ENCODE data around the gene FAM50A. TPM values are rescaled to one million over a fixed set of nuclear protein-coding genes. Genes with fewer than 3 reads are reported as not detected.

FAM50A gene
- total and polyA plus RNA-seq, 2 donors (not counting 1 experiment from before 2014, with no cell fraction given), result 80.1 to 117 TPM

DNA sequence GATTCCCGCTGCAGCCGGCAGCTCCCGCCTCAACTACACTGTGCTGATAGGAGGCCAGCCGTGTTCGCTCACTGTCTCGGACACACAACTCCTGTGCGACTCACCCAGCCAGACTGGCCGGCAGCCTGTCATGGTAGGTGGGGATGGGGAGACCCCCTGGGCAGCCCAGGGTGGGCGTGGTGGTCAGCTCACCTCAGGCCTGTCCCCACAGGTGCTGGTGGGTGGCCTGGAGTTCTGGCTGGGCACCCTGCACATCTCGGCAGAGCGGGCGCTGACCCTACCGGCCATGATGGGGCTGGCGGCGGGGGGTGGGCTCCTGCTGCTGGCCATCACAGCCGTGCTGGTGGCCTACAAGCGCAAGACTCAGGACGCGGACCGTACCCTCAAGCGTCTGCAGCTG is 23.6 kb downstream of the FAM50A start:
- H3K4me2 ChIP-seq (ENCODE audit: extremely low read depth, insufficient read depth, low read length), result no peak overlapping the region
- no peak overlapping the region for H3K4me3 ChIP-seq (replicated peaks in 1 of 4; ENCODE audit: control extremely low read depth in 1 of 4, insufficient read depth in 1 of 4, low read depth in 3 of 4, low read length in 4 of 4)
- peaks cover 2% of the 10 kb centered on the region for H3K79me2 ChIP-seq (ENCODE audit: control insufficient read depth, insufficient read depth, low read length)
- H2AFZ ChIP-seq (ENCODE audit: low read length), result no peak overlapping the region
- H3K9ac ChIP-seq (ENCODE audit: insufficient read depth, low read length), result no peak overlapping the region
- no peak overlapping the region for H3K27ac ChIP-seq (ENCODE audit: insufficient read depth, low read length)
- TF ChIP-seq EZH2 (IDR thresholded peaks at IDR 0.05; ENCODE audit: low read length, missing control alignments), result no peak
- TF ChIP-seq, protein P1, sequence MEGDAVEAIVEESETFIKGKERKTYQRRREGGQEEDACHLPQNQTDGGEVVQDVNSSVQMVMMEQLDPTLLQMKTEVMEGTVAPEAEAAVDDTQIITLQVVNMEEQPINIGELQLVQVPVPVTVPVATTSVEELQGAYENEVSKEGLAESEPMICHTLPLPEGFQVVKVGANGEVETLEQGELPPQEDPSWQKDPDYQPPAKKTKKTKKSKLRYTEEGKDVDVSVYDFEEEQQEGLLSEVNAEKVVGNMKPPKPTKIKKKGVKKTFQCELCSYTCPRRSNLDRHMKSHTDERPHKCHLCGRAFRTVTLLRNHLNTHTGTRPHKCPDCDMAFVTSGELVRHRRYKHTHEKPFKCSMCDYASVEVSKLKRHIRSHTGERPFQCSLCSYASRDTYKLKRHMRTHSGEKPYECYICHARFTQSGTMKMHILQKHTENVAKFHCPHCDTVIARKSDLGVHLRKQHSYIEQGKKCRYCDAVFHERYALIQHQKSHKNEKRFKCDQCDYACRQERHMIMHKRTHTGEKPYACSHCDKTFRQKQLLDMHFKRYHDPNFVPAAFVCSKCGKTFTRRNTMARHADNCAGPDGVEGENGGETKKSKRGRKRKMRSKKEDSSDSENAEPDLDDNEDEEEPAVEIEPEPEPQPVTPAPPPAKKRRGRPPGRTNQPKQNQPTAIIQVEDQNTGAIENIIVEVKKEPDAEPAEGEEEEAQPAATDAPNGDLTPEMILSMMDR (conservative IDR thresholded peaks at IDR 0.05 in 1 of 2, IDR thresholded peaks at IDR 0.05 in 1 of 2; ENCODE audit: low read depth in 1 of 2, low read length in 2 of 2), result no peak
- no peaks in the 10 kb centered on the region for H3K27me3 ChIP-seq (ENCODE audit: control insufficient read depth, insufficient read depth, low read length)
- peaks cover 28% of the 10 kb centered on the region for H3K36me3 ChIP-seq (ENCODE audit: control insufficient read depth, insufficient read depth, low read length)
- no peaks in the 10 kb centered on the region for H4K20me1 ChIP-seq (ENCODE audit: control insufficient read depth, extremely low read depth, insufficient read depth, low read length)
- no peaks in the 10 kb centered on the region for H3K4me1 ChIP-seq (ENCODE audit: control insufficient read depth, extremely low read depth, insufficient read depth, low read length)
- no peak for DNase-seq (ENCODE audit: low read depth in 2 of 2)
- no peaks in the 10 kb centered on the region for H3K9me3 ChIP-seq (ENCODE audit: control insufficient read depth, insufficient read depth, low read depth, low read length)

DNA sequence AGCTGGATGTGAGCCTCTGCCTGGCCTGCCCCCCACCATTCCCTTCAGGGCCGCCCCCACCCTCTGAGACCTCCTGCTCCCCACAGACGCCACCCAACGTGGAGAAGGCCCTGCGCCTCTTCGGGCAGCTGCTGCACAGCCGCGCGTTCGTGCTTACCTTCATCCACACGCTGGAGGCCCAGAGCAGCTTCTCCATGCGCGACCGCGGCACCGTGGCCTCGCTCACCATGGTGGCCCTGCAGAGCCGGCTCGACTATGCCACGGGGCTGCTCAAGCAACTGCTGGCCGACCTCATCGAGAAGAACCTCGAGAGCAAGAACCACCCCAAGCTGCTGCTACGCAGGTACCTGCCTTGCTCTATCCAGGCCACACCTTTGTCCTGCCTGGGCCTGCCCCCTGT is 24.3 kb downstream of the FAM50A start:
- DNase-seq (ENCODE audit: low read depth in 2 of 2), result no peak
- no peaks in the 10 kb centered on the region for H3K9me3 ChIP-seq (ENCODE audit: control insufficient read depth, insufficient read depth, low read depth, low read length)
- H3K36me3 ChIP-seq (ENCODE audit: control insufficient read depth, insufficient read depth, low read length), result peaks cover 27% of the 10 kb centered on the region
- H3K27me3 ChIP-seq (ENCODE audit: control insufficient read depth, insufficient read depth, low read length), result no peaks in the 10 kb centered on the region
- H3K79me2 ChIP-seq (ENCODE audit: control insufficient read depth, insufficient read depth, low read length), result no peaks in the 10 kb centered on the region
- H4K20me1 ChIP-seq (ENCODE audit: control insufficient read depth, extremely low read depth, insufficient read depth, low read length), result no peaks in the 10 kb centered on the region
- no peak overlapping the region for H3K4me3 ChIP-seq (replicated peaks in 1 of 4; ENCODE audit: control extremely low read depth in 1 of 4, insufficient read depth in 1 of 4, low read depth in 3 of 4, low read length in 4 of 4)
- H3K27ac ChIP-seq (ENCODE audit: insufficient read depth, low read length), result no peak overlapping the region
- H2AFZ ChIP-seq (ENCODE audit: low read length), result no peak overlapping the region
- no peak for TF ChIP-seq EZH2 (IDR thresholded peaks at IDR 0.05; ENCODE audit: low read length, missing control alignments)
- TF ChIP-seq, protein P1 (conservative IDR thresholded peaks at IDR 0.05 in 1 of 2, IDR thresholded peaks at IDR 0.05 in 1 of 2; ENCODE audit: low read depth in 1 of 2, low read length in 2 of 2), result no peak
- H3K4me1 ChIP-seq (ENCODE audit: control insufficient read depth, extremely low read depth, insufficient read depth, low read length), result no peaks in the 10 kb centered on the region
- H3K9ac ChIP-seq (ENCODE audit: insufficient read depth, low read length), result no peak overlapping the region
- H3K4me2 ChIP-seq (ENCODE audit: extremely low read depth, insufficient read depth, low read length), result no peak overlapping the region

DNA sequence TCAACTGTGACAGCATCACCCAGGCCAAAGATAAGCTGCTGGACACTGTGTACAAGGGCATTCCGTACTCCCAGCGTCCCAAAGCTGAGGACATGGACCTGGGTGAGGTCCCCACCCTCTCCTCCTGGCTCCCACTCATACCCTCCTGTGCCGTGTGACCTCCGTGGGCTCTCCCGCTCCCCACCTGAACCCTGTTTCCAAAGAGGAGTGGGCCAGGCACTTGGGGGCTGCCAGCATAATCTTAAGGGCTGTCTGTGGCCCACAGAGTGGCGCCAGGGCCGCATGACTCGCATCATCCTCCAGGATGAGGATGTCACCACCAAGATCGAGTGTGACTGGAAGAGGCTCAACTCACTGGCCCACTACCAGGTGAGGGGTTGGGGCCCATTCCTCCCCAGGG is 25.2 kb downstream of the FAM50A start:
- no peak for DNase-seq (ENCODE audit: low read depth in 2 of 2)
- Histone ChIP-seq H3K9ac (ENCODE audit: insufficient read depth, low read length) (no peak overlapping the region), H3K4me1 (ENCODE audit: control insufficient read depth, extremely low read depth, insufficient read depth, low read length) (no peaks in the 10 kb centered on the region), H3K36me3 (ENCODE audit: control insufficient read depth, insufficient read depth, low read length) (peaks cover 24% of the 10 kb centered on the region), H3K9me3 (ENCODE audit: control insufficient read depth, insufficient read depth, low read depth, low read length) (no peaks in the 10 kb centered on the region), H3K27ac (ENCODE audit: insufficient read depth, low read length) (no peak overlapping the region), H3K27me3 (ENCODE audit: control insufficient read depth, insufficient read depth, low read length) (no peaks in the 10 kb centered on the region), H4K20me1 (ENCODE audit: control insufficient read depth, extremely low read depth, insufficient read depth, low read length) (no peaks in the 10 kb centered on the region), H3K4me3 (replicated peaks in 1 of 4; ENCODE audit: control extremely low read depth in 1 of 4, insufficient read depth in 1 of 4, low read depth in 3 of 4, low read length in 4 of 4) (no peak overlapping the region), H3K4me2 (ENCODE audit: extremely low read depth, insufficient read depth, low read length) (no peak overlapping the region), H2AFZ (ENCODE audit: low read length) (no peak overlapping the region), H3K79me2 (ENCODE audit: control insufficient read depth, insufficient read depth, low read length) (no peaks in the 10 kb centered on the region)
- TF ChIP-seq EZH2 (IDR thresholded peaks at IDR 0.05; ENCODE audit: low read length, missing control alignments), result no peak
- TF ChIP-seq, protein P1 (conservative IDR thresholded peaks at IDR 0.05 in 1 of 2, IDR thresholded peaks at IDR 0.05 in 1 of 2; ENCODE audit: low read depth in 1 of 2, low read length in 2 of 2), result no peak

Measured in fibroblast of lung (primary cell).